ENCODE data around the gene FBXO38. TPM values are rescaled to one million over a fixed set of nuclear protein-coding genes. Genes with fewer than 3 reads are reported as not detected.

The FBXO38 gene
- total RNA-seq, result 90.0 and 91.5 TPM in 2 replicates

DNA sequence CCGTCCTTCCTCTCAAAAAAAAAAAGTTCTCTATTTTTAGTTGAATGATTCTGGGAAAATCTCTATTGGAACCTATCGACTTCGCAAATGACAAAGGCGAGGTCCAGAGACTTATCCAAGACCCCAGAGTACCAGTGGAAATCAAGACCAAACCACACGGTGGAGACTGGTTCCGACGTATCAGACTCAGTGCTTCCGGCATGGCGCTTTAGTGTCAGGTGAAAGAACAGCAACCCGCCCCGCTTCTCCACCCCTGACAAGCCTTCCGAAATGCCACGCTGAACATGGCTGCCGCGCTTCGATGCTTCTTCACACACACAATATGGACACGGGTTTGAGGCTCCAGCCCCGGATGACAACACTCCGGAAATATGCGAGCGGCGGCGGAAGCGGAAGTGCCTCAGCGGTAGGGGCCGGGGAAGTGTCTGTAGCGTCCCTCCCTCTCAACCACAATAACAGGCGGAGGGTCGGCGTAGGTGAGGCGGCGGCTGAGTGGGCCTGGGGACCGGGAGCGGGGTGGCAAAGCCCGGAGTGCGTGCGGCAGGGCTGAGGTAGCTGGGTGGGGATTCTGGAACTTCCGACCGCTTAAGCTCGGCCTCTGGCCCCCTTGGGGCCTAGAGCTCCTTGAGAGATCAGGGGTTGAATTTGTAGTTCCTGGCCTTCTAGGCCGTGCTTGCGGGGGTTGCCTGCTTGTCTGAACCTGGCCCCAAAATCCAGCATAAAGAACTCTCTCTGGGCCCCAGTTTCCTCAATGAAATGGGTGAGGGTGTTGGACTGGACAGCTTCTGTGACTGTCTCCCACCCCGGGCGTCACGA is at the start of gene FBXO38:
TSS of gene FBXO38 (plus strand) at position 395 of the 816 bp plus-strand sequence. CDS start 10,819 bp downstream, outside the sequence.

DNA sequence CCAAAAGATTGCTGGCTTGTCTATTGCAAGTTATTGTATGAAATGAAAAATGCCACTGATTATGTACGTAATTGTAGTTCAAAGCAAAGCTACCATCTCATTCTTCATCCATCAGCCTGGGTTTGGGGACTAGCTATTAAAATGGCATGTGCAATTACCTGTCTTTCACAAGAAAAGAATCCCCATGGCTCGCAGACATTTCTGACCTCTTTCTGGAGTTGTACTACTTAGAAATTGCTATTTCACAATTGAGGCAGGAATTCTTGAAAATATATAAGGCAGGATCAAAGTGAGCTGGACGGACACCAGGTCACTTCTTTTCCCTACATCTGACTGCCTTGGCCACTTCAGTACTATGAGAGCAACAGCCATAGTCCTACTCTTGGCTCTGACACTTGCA is 48.5 kb upstream of the FBXO38 start, which contains the start of gene SPINK9:
TSS of gene SPINK9 (plus strand) at position 301 of the 400 bp plus-strand sequence. CDS start at position 356, 55 bp downstream.

Small RNAs within 50 kb of the gene (small RNA-seq; reads per million reads assigned to genes)
- gene RF00017, result not detected

Other genes starting within 250 kb of the FBXO38 start
- gene SPINK14, start 215.4 kb upstream of the FBXO38 start, total RNA-seq, result not detected in 2 replicates
- gene SPINK6, start 180.9 kb upstream of the FBXO38 start, total RNA-seq, result not detected in 2 replicates
- not detected in 2 replicates for gene MARCOL, start 145.4 kb upstream of the FBXO38 start, total RNA-seq
- 0.26 and 1.4 TPM in 2 replicates for gene SPINK13, start 115.2 kb upstream of the FBXO38 start, total RNA-seq
- gene SPINK7, start 71.5 kb upstream of the FBXO38 start, total RNA-seq, result not detected in 2 replicates
- not detected in 2 replicates for gene SPINK9, start 48.4 kb upstream of the FBXO38 start, total RNA-seq